ENCODE results near the gene SF3A2.
"Not testable (repeated sequence)": the region's sequence is repeated elsewhere in the genome, so short reads cannot be mapped to it uniquely, and the experiment has no call there.

SF3A2 gene

GRCh38 chr19:2277138-2277537 lies 40.5 kb downstream of the SF3A2 start:
- no peak for DNase-seq

GRCh38 chr19:2278459-2279158 lies 42.0 kb downstream of the SF3A2 start:
- DNase-seq, result no peak

DNA sequence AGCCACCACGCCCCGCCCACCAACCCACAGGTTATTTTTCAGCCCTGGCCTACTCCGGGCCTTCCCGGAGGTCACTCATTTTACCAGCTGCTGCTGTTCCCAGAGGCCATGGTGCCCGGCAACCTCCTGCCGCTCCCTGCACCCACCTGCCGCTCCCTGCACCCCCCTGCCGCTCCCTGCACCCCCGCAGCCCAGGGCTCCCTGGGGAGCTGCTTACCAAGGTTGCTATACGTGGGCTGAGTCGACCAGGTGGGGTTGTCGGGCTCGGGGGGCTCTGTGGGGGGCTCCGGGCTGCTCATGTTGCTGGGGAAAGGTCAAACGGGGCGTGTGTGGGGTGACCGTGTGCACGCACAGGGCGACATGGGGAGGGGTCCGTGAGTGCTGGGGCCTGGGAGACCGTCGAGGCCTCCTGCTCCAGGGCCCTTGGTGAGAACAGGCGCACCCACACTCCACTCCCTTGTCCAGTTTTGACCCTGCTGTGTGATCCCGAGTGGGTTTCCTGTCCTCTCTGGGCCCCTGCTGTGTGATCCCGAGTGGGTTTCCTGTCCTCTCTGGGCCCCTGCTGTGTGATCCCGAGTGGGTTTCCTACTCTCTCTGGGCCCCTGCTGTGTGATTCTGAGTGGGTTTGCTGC lies 44.1 kb downstream of the SF3A2 start:
- no peak for DNase-seq

- DNase-seq, result not testable (repeated sequence)
These were observed 44.8 kb downstream of the SF3A2 start for GRCh38 chr19:2281265-2282061.

- no peak for DNase-seq
These were observed 45.6 kb downstream of the SF3A2 start, which contains the start of gene PEAK3 for GRCh38 chr19:2282062-2282861. PEAK3 (minus strand) TSS chr19:2282175; CDS start chr19:2280931, 1,244 bp downstream.

- DNase-seq, result no peak
These were observed 46.2 kb downstream of the SF3A2 start for GRCh38 chr19:2282862-2283237.

DNA sequence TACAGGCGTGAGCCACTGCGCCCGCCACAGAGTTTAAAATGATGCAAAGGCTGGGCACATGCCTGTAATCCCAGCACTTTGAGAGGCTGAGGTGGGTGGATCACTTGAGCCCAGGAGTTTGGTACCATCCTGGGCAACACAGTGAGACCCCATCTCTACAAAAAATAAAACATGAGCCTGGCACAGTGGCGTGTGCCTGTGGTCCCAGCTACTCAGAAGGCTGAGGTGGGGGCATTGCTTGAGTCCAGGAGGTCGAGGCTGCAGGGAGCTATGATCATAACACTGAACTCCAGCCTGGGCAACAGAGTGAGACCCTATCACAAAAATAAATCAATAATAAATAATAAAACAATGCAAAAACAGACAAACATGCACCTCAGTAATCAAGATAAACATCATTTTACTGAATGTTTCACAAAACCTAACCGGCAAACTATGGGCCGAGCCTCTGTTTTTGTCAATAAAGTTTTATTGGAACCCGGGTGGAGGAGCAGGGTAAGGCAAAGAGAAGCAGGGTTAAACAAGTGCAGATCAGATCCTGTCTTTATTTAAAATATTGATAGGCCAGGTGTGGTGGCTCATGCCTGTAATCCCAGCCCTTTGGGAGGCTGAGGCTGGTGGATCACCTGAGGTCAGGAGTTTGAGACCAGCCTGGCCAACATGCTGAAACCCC lies 47.3 kb downstream of the SF3A2 start:
- no peak for DNase-seq

- no peak for DNase-seq
These were observed 49.9 kb downstream of the SF3A2 start for GRCh38 chr19:2286402-2287140.

DNA sequence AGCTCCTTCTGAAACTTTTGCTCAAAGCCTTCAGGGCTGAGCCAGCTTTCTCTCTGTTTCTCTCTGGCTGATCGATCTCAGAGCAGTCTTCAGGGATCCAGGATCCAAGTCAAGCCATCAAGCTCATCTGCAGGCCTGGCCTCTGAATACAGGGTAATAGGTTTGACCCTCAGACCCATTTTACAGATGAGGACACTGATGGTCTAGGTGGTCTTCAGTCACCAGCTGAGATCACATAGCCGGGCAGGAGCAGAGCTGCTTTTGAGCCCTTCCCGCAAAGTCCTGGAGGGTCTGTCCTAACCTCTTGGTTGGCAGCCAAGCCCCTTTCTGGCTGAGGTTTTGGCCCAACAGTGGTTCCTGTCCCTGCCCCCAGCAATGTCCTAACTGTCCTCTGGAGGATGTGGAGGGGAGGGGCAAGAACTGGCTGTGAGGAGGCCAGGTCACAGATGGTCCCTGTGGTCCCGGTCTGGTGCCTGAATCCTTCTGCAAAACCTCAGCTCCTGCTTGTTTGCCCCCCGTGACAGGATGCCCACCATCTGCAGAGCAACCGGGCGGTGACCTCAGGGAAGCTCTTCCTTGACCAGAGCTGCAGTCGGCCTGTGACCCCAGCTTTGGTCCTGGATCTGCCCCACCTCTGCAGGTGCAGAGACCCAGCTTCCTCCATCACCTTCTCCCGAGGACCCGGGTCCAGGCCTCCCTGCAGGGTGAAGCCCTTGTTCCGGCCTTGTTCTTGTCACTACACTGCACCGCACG lies 51.1 kb downstream of the SF3A2 start:
- DNase-seq, result no peak

DNA sequence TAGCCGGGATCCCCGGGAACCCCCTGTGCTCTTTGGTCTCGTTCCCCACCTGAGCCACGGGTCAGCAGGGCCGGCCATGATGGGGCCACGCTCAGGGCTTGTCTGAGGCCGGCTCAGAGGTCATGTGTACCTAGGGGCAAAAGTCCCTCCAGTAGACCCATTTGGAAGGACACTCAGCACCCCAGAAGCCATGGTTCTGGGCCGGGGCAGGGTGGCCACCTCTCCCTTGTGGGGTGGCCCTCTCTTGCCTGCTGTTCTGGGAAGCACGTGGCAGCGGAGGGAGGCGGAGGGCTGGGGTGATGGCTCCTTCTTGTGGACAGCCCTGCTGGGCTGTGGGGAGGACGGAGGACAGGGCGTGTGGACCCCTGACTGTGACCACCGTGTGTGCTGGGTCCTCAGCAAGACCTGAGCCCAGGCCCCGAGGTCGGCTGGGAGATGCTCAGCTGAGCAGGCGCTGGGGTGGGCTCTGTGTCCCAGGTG lies 51.8 kb downstream of the SF3A2 start:
- no peak for DNase-seq

DNA sequence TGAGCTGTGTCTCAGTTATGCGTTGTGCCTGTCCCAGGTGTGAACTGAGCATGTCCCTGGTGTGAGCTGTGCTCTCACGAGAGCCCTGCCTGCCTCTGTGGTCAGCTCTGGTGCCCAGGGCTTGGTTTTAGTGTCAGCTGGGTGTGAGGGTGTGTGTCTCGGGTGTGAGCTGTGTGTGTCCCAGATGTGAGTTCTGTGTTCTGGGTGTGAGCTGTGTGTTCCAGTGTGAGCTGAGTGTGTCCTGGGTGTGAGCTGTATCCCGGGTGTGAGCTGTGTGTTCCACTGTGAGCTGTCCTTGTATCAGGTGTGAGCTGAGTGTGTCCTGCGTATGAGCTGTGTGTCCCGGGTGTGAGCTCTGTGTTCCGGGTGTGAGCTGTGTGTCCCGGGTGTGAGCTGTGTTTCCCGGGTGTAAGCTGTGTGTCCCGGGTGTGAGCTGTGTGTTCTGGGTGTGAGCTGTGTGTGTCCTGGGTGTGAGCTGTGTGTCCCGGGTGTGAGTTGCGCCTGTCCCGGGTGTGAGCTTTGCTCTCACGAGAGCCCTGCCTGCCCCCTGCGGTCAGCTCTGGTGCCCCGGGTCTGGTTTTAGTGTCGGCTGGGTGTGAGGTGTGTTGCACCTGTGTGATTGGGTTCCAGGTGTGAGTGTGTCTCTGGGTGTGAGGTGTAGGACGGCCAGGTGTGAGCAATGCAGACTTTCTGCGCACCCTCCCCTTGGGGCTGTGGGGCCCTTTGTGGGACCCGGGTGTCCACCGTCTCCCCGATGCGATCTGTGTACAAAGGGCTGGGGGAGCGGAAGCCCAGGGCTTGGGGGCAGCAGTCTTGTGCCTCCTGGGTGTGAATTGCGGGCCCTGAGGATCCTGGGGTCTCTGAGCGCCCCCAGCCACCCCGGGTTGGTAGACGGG lies 52.4 kb downstream of the SF3A2 start:
- no peak for DNase-seq

- no peak for DNase-seq
These were observed 53.3 kb downstream of the SF3A2 start for GRCh38 chr19:2289714-2290435.

DNA sequence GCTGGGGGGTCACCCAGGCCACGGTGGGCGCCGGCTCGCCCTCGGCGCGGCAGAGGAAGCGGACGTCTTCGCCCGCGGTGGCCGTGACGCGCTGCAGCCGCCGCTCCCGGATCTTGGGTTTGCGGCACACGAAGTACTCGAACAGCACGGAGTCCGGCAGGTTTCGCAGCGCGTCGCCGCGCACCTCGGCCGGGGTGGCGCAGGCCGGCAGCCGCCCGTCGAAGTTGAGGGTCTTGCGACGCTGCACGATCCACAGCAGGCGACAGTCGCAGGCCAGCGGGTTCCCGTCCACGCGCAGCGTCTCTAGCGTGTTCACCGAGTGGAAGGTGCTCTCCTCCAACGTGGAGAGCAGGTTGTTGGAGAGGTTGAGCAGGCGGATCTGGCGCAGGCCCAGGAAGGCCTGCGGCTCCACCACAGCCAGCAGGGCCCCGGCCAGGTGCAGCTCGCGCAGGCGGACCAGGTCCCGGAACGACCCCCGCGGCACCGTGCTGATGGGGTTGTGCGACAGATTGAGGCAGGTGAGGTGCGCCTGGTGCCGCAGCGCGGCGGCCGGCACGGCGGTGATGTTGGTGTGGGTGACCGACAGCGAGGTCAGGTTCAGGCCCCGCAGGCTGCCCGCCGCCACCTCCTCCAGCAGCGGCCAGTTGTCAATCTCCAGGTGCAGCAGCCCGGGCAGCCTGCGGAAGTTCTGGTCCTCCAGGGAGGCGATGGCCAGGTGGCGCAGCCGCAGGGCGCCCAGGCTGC lies 54.0 kb downstream of the SF3A2 start:
- DNase-seq, result peak; percentile 49

- DNase-seq, result no peak
These were observed 54.6 kb downstream of the SF3A2 start for GRCh38 chr19:2291185-2291751.

DNA sequence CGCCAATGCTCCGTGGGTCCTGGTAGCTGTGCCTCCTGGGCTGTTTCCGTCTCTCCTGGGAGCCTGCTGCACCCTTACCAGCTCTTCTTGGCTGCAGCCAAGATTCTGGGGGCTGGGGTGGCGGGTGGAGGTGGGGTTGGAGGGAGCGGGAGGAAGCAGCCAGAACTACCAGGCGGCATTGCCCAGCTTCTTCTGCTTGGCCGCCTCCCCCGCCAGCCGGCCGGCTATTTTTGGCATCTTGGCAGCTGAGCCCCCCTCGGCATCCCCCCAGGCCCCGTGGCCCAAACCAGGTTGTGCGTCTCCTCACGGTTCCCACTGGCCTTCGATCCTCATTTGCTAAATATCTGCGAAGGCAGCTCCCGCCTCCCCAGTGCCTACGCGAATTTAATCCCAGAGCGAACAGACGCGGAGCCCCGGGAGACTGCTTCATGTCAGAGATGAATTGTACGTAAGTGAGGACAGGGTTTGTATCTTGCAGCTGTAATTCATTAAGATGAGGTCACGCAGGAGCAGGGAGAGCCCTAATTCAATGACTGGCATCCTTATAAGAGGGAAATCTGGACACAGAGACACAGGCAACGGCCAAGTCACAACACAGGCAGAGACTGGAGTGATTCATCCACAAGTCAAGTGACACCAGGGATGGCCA lies 58.2 kb downstream of the SF3A2 start:
- DNase-seq, result no peak

- DNase-seq, result no peak
These were observed 59.5 kb downstream of the SF3A2 start for GRCh38 chr19:2296141-2296540.

Measured in NCI-H345 (cell line).